Muscle layer of duodenum (tissue), 2 donors: ENCODE measurements around the gene ZNF451.
"Not testable (repeated sequence)": the region's sequence is repeated elsewhere in the genome, so short reads cannot be mapped to it uniquely, and the experiment has no call there.

ENCODE experiments used
- H3K27ac ChIP-seq: one replicate; pipeline ENCODE4 v1.7.0; 2013; ENCODE audit warnings: mild to moderate bottlenecking, low read length
- H3K27me3 ChIP-seq: one replicate; pipeline ENCODE4 v1.7.0; 2013; ENCODE audit warnings: low read depth, mild to moderate bottlenecking, control low read depth, low read length
- H3K36me3 ChIP-seq, 2 donors: one replicate each; pipeline ENCODE4 v1.7.0; 2013; ENCODE audit warnings: low read length in 2 of 2, control low read depth in 1 of 2, mild to moderate bottlenecking in 1 of 2; ENCODE audit not compliant: insufficient read depth in 2 of 2, control insufficient read depth in 1 of 2
- H3K4me1 ChIP-seq, 2 donors: one replicate each; pipeline ENCODE4 v1.7.0; 2013; ENCODE audit warnings: low read length in 2 of 2, mild to moderate bottlenecking in 2 of 2, control low read depth in 1 of 2, moderate library complexity in 1 of 2; ENCODE audit not compliant: insufficient read depth in 2 of 2, control insufficient read depth in 1 of 2
- H3K4me3 ChIP-seq, 2 donors: one replicate each; pipeline ENCODE4 v1.7.0; 2013; ENCODE audit warnings: low read length in 2 of 2, low read depth in 1 of 2, mild to moderate bottlenecking in 1 of 2
- H3K9me3 ChIP-seq, 2 donors: one replicate each; pipeline ENCODE4 v1.7.0; 2013; ENCODE audit warnings: low read length in 2 of 2, control low read depth in 1 of 2, mild to moderate bottlenecking in 1 of 2; ENCODE audit not compliant: control insufficient read depth in 1 of 2
- donor health status: healthy.

Gene ZNF451

DNA sequence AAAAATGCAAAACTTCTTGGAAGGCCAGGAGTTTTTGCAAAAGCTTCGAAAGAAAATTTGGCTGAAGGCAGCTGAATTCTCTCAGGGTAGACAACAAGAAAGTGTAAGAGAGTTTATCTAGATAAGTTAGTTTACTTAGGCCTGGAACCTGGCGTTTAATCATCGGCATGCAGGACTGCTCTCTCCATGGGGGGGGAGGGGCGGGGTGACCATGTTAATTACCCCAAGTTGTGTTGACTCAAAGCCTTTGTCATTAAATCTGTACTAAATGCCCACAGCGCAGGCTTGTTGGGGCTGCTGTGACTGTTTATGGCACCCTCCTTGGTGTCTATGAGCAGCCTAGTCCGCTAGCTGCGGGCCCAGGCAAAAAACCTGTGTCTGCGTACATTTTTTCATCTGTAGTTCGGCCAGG lies 20.1 kb upstream of the ZNF451 start:
- H3K27ac ChIP-seq: no peak overlapping the region
- peaks cover 4 to 18% of the 10 kb centered on the region in 2 donors for H3K36me3 ChIP-seq
- H3K4me3 ChIP-seq: no peak overlapping the region
- no peaks in the 10 kb centered on the region for H3K9me3 ChIP-seq
- no peaks in the 10 kb centered on the region for H3K4me1 ChIP-seq
- no peaks in the 10 kb centered on the region for H3K27me3 ChIP-seq

DNA sequence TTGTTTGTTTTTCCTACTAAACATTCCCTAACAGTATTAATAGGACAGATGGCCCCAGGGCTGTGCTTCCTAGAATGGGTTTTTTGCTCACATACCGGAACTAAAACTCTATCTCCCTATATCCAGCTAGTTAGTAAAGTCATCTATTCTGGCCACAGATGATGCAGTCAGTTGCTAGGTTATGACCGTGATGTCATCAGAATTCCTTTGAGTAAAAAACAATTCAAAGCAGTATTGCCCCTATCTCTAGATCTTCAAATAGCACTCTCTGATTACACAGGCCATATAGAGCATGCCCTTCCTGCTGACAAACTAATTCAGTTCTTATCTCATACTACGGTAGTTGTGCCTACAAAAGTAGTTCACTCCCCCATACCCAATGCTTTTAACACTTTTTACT lies 17.9 kb upstream of the ZNF451 start:
- H3K4me1 ChIP-seq: no peaks in the 10 kb centered on the region
- no peak overlapping the region for H3K27ac ChIP-seq
- no peaks in the 10 kb centered on the region for H3K27me3 ChIP-seq
- no peaks in the 10 kb centered on the region for H3K9me3 ChIP-seq
- H3K36me3 ChIP-seq: peaks cover 4 to 5% of the 10 kb centered on the region in 2 donors
- no peak overlapping the region for H3K4me3 ChIP-seq

DNA sequence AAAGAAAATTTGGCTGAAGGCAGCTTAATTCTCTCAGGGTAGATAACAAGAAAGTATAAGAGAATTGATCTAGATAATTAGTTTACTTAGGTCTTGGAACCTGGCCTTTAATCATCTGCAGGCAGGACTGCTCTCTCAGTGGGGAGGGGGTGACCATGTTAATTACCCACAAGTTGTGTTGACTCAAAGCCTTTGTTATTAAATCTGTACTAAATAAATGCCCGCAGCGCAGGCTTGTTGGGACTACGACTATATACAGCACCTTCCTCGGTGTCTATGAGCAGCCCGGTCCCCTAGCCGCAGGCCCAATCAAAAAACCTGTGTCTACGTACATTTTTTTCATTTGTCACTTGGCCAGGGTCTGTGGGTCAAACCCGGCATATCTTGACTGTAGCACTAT lies 15.6 kb upstream of the ZNF451 start:
- Histone ChIP-seq H3K9me3 (no peaks in the 10 kb centered on the region), H3K36me3 (peaks cover 0 to 5% of the 10 kb centered on the region in 2 donors), H3K27ac (no peak overlapping the region), H3K4me3 (no peak overlapping the region), H3K4me1 (no peaks in the 10 kb centered on the region), H3K27me3 (no peaks in the 10 kb centered on the region)

DNA sequence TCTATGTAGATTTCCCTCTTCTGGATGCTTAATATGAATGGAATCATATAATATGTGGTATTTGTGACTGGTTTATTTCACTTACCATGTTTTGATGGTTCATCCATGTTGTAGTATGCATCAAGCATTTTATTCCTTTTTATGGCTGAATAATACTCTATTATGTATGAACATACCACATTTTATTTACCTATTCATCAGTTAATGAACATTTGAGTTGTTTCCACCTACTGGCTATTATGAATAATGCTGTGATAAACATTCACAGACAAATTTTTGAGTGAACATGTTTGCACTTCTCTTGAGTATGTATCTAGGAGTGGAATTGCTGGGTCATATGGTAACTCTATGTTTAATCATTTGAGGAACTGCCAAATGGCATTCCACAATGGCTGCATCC lies 14.9 kb upstream of the ZNF451 start:
- H3K4me1 ChIP-seq: no peaks in the 10 kb centered on the region
- H3K4me3 ChIP-seq: no peak overlapping the region
- H3K9me3 ChIP-seq: no peaks in the 10 kb centered on the region
- no peak overlapping the region for H3K27ac ChIP-seq
- H3K36me3 ChIP-seq: peaks cover 0 to 5% of the 10 kb centered on the region in 2 donors
- H3K27me3 ChIP-seq: no peaks in the 10 kb centered on the region

DNA sequence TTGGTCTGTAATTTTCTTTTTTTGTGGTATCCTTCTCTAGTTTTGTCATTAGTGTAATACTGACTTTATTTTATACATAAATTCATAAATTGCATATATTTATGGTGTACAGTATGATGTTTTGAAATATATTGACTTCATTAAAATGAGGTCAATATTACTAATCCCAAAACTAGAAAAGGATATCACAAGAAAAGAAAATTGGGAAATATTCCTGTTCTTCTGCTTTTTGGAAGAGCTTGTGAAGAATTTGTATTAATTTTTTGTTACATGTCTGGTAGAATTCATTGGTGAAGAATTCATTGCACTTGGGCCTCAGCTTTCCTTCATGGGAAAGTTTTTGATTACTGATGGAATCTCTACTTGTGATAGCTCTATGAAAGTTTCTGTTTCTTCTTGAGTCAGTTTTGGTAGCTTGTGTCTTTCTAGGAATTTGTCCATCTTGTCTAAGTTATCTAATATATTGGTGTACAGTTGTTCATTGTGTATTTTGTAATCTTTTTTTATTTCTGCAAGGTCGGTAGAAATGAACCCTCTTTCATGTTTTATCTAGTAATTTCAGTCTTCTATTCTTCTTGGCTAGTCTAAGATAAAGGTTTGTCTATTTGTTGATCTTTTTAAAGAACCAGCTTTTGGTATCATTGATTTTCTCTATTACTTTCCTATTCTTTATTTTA lies 11.3 kb upstream of the ZNF451 start:
- Histone ChIP-seq H3K9me3 (no peaks in the 10 kb centered on the region), H3K36me3 (peaks cover 0 to 5% of the 10 kb centered on the region in 2 donors), H3K4me3 (no peak overlapping the region), H3K27me3 (no peaks in the 10 kb centered on the region), H3K4me1 (no peaks in the 10 kb centered on the region), H3K27ac (no peak overlapping the region)

DNA sequence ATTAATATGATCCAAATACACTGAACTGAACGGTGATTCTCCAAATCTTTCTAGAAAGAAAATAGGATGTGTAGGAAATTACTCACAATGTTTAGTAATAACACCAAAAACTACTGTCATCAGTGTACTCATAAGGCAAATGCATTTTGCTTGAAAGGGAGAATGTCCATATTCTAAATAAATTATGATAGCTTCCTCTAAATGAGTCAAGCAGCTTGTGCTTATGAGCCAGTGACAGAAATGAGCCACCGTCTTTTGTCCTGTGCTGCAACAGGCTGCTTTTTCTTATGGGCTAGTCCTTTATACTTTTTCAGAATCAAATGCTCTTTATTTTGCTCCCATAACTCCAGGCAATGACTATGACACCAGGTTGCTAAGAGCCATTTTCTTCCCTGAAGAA lies 4.5 kb upstream of the ZNF451 start:
- no peaks in the 10 kb centered on the region for H3K9me3 ChIP-seq
- H3K27ac ChIP-seq: no peak overlapping the region
- H3K4me3 ChIP-seq: no peak overlapping the region
- peaks cover 0 to 6% of the 10 kb centered on the region in 2 donors for H3K4me1 ChIP-seq
- no peaks in the 10 kb centered on the region for H3K27me3 ChIP-seq
- H3K36me3 ChIP-seq: no peaks in the 10 kb centered on the region

DNA sequence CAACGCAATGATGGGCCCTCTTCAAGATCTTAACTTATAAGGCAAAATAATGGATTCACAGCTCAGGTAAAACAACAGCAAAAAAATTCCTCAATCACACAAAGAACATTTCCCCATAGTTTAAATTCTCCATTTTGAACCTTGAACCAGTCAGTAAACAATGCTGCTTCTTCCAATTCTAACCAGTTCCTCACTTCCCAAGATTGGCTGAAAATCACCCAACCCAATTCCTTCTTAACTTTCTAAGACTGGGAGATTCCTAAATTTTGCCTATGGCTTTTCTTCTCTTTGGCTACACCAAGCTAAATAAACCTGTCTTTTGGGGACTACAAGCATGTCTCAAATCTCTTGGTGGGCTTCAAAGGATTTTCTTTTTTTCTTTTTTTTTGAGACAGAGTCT lies 3.1 kb upstream of the ZNF451 start:
- Histone ChIP-seq H3K4me3 (no peak overlapping the region), H3K9me3 (no peaks in the 10 kb centered on the region)

DNA sequence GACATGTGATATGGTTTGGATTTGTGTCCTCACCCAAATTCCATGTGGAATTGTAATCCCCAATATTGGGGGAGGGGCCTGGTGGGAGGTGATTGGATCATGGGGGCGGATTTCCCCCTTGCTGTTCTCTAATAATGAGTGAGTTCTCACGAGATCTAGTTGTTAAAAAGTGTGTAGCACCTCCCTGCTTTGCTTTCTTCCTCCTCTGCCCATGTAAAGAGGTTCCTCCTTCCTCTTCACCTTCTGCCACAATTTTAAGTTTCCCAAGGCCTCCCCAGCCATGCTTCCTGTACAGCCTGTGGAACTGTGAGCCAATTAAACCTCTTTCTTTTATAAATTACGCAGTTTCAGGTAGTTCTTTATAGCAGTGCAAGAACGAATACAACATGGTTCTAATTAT lies 2.1 kb upstream of the ZNF451 start:
- Histone ChIP-seq H3K4me1 (peaks cover 8 to 21% of the 10 kb centered on the region in 2 donors), H3K27me3 (no peaks in the 10 kb centered on the region), H3K9me3 (no peaks in the 10 kb centered on the region), H3K27ac (no peak overlapping the region), H3K4me3 (no peak overlapping the region), H3K36me3 (no peaks in the 10 kb centered on the region)

More for the DNA sequence above, 3.1 kb upstream of the ZNF451 start:
- H3K36me3 ChIP-seq: no peaks in the 10 kb centered on the region
- peaks cover 5 to 12% of the 10 kb centered on the region in 2 donors for H3K4me1 ChIP-seq
- no peak overlapping the region for H3K27ac ChIP-seq
- H3K27me3 ChIP-seq: no peaks in the 10 kb centered on the region

DNA sequence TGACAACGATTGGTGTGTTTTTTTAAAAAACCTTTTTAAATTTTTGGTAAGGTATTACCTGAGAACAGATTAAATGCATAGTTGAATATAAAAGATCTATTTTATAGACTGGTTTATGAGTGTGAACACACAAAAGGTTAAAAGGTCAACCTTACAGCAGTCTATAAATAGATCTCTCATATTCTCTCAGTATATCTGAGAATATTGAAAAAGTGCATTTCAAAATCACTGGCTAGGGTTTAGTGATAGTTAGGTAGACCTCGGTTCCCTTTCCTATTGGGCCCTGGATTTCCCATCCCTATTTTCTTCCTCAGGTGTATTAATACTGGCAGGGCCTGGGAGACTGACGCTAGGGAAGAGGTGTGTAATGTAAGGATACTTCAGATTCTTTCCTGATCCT lies 723 bp upstream of the ZNF451 start:
- H3K4me3 ChIP-seq: peak overlapping the region; percentile 68 to 70
- peak overlapping the region; percentile 33 for H3K27ac ChIP-seq
- H3K4me1 ChIP-seq: peaks cover 17 to 31% of the 10 kb centered on the region in 2 donors
- H3K9me3 ChIP-seq: no peaks in the 10 kb centered on the region
- no peaks in the 10 kb centered on the region for H3K36me3 ChIP-seq
- no peaks in the 10 kb centered on the region for H3K27me3 ChIP-seq

DNA sequence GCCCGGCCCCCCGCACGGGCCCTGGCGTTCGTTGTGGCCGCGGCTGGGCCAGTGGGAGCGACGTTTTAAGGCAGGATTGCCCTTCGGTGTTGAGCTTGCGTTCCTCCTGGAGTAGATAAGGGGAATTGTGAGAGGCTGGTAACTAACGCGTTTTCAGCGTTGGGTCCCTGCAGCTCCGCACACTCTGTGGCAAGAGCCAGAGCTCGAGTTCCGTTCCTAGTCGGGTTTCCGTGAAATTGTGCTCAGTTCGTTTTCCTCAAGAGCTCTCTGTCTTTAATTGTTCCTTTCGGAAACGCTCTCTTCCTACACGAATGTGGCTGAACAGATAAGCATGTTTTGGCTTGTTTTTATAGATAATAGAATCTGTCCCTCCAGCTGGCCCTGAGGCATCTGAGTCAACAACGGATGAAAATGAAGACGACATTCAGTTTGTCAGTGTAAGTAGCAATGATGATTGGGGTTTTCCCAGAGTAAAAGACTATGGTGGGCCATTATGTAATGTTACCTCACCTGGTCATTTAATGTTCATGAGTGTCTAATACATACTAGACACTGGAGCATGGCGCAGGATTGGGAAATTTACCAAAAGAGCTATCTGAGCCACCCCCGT lies 575 bp downstream of the ZNF451 start:
- Histone ChIP-seq H3K4me1 (peaks cover 17 to 31% of the 10 kb centered on the region in 2 donors), H3K4me3 (peak overlapping the region in 1 of 2 donors; percentile 68)
- not testable (repeated sequence) for H3K27ac ChIP-seq, H3K27me3 ChIP-seq, H3K9me3 ChIP-seq, H3K36me3 ChIP-seq

DNA sequence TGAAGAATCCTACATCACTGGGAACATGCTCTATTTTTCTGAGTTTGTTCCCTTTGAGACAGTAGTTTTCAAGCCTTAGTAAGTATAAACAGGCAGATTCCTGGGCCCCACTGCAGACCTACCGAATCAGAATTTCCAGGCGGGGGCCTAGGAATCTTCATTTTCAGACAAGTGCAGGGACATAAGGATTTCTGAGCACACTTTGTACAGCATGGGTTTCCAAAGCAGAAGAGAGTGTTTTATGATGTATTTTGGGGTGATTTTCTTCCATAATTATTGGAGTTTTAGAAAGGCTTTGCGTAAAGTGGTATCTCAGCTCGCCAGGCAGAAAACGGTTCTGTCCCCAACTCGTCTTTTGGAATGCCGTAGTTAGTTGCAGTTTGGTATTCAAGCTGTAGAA lies 1.4 kb downstream of the ZNF451 start:
- not testable (repeated sequence) for H3K27me3 ChIP-seq, H3K9me3 ChIP-seq, H3K36me3 ChIP-seq
- Histone ChIP-seq H3K4me3 (peak overlapping the region in 1 of 2 donors; percentile 16), H3K4me1 (peaks cover 17 to 31% of the 10 kb centered on the region in 2 donors), H3K27ac (peak overlapping the region; percentile 3)

DNA sequence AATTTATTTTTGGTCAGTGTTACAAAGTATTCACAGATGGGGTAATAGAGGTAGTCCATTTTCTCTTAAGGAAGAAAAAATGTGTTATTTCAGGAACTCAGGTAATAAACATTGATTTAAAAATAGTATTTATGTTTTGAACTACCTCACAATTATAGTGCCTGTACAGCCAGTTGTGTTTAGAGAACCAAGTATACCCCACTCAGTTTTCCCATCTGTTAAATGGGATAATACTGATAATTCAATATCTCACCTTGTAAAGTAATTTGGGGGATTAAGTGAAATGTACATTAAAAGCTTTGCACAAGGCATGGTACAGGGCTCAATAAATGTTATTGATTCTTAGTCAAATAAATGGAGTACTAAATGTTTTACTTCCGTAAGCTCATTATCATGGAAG lies 4.7 kb downstream of the ZNF451 start:
- H3K9me3 ChIP-seq: no peaks in the 10 kb centered on the region
- no peaks in the 10 kb centered on the region for H3K27me3 ChIP-seq
- H3K27ac ChIP-seq: no peak overlapping the region

More for the DNA sequence above, 4.7 kb downstream of the ZNF451 start:
- no peak overlapping the region for H3K4me3 ChIP-seq
- peaks cover 17 to 25% of the 10 kb centered on the region in 2 donors for H3K4me1 ChIP-seq
- H3K36me3 ChIP-seq: peaks cover 4 to 11% of the 10 kb centered on the region in 2 donors
